Nephron progenitor cell (in vitro differentiated cells): ENCODE measurements around the gene CLUH.

Source experiments
- DNase-seq: peaks from one replicate; pipeline ENCODE4 v3.0.0; 2021
- H3K27ac Mint-ChIP-seq: 2 replicates; pipeline ENCODE4 v1.8.0; 2021; ENCODE audit warnings: mild to moderate bottlenecking, moderate library complexity, mixed read lengths
- H3K27me3 Mint-ChIP-seq: 2 replicates; pipeline ENCODE4 v1.8.0; 2021; ENCODE audit warnings: mild to moderate bottlenecking, low read depth, mixed read lengths; ENCODE audit not compliant: poor library complexity
- H3K36me3 Mint-ChIP-seq: 2 replicates; pipeline ENCODE4 v1.8.0; 2021; ENCODE audit warnings: low read depth, mixed read lengths
- H3K4me1 Mint-ChIP-seq: 2 replicates; pipeline ENCODE4 v1.8.0; 2021; ENCODE audit warnings: mixed read lengths
- H3K4me3 Mint-ChIP-seq: 2 replicates; pipeline ENCODE4 v1.8.0; 2021; ENCODE audit warnings: mild to moderate bottlenecking, moderate library complexity, mixed read lengths
- H3K9me3 Mint-ChIP-seq: 2 replicates; pipeline ENCODE4 v1.8.0; 2021; ENCODE audit warnings: mild to moderate bottlenecking, moderate library complexity, mixed read lengths
- TF ChIP-seq, protein P1 (sequence below): fragments of 200-600 bp; sonication (generic); IDR thresholded peaks from 2 replicates; pipeline ENCODE4 v1.5.0; 2021; ENCODE audit warnings: antibody characterized with exemption

The CLUH gene

DNA sequence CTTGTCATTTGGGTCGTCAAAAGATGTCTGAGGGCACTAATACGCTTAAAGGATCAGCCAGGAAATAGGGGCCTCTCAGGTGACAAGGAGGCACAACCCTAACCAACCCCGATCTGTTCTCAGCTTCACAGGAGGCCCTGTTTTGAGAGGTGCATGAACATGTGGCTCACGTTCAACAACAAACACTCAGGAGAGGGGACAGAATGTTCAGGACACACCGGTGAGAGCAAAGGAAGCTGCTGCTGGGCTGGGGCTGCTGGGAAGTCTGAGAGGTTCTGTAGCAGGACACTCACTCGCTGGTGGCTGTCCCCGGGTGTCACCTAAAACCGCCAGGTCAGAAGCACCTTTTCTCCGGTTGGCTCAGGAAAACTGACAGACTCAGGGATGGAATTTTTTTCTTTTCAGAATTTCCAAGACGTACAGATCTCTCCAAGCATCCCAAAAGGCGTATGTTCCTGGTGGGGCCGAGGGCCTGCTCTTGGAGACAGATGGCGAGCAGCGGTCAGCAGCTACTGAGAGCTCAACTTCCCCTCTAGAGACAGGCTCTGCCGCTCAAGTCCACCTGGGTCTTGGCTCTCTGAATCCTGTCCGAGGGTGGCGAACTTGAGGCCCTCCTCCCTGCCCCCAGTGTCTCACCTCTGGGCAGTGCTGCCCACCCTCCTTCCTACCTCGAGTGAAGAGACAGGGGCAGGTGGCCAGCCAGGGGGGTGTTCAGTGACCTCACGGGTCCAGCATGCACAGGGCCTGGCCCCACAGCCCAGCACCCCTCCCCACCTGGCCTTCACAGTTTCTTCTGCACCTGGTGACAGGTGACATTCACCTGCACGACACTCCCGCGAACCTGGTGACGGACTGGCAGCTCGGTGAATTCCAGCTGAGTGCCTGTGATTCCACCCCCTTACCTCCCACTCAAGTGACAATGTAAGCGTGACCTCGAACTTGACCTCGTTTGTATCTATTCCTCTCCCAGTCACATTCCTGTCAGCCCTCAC is 22.9 kb downstream of the CLUH start:
- Mint-ChIP-seq H3K27ac (peak overlapping the region; percentile 83), H3K9me3 (no peaks in the 10 kb centered on the region), H3K4me1 (peaks cover 27% of the 10 kb centered on the region), H3K36me3 (peaks cover 8% of the 10 kb centered on the region), H3K4me3 (no peak overlapping the region), H3K27me3 (no peaks in the 10 kb centered on the region)
- no peak for DNase-seq
- TF ChIP-seq, protein P1, sequence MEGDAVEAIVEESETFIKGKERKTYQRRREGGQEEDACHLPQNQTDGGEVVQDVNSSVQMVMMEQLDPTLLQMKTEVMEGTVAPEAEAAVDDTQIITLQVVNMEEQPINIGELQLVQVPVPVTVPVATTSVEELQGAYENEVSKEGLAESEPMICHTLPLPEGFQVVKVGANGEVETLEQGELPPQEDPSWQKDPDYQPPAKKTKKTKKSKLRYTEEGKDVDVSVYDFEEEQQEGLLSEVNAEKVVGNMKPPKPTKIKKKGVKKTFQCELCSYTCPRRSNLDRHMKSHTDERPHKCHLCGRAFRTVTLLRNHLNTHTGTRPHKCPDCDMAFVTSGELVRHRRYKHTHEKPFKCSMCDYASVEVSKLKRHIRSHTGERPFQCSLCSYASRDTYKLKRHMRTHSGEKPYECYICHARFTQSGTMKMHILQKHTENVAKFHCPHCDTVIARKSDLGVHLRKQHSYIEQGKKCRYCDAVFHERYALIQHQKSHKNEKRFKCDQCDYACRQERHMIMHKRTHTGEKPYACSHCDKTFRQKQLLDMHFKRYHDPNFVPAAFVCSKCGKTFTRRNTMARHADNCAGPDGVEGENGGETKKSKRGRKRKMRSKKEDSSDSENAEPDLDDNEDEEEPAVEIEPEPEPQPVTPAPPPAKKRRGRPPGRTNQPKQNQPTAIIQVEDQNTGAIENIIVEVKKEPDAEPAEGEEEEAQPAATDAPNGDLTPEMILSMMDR = no peak

DNA sequence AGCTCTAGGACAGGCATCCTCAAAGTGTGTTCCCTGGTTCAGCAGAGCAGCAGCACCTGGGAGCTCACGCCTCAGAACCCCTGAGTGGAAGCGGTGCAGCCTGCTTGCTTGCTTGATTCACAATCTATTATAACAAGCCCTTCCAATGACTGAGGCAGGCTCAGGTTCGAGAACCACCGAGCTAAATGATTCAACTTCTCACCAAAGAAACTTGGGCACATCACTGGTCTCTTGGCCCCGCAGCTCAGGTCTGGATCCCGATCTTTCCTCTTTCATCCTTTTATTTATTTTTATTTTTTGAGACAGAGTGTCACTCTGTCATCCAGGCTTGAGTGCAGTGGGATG is 24.5 kb downstream of the CLUH start:
- Mint-ChIP-seq H3K27me3 (no peaks in the 10 kb centered on the region), H3K4me3 (no peak overlapping the region), H3K9me3 (no peaks in the 10 kb centered on the region), H3K27ac (peak overlapping the region; percentile 82), H3K4me1 (peaks cover 41% of the 10 kb centered on the region), H3K36me3 (peaks cover 19% of the 10 kb centered on the region)
- TF ChIP-seq, protein P1 = no peak
- DNase-seq = no peak

DNA sequence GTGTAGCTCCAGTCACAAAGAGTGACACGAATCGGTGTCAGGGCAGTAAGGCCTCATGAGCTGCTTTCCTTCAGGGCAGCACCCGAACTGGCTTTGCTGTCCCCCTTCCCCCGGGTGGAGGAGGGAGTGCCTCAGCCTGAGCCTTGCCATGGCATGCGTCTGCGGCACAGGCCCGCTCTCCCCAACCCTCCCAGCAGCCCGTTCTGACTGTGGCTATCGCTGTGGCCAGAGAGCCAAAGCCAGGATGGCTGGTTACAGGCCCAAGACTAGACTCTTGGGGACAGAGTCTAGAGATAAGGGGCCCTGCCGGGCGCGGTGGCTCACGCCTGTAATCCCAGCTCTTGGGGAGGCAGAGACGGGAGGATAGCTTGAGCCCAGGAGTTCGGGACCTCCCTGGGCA is 25.9 kb downstream of the CLUH start:
- Mint-ChIP-seq H3K9me3 (no peaks in the 10 kb centered on the region), H3K36me3 (peaks cover 31% of the 10 kb centered on the region), H3K27me3 (no peaks in the 10 kb centered on the region), H3K27ac (no peak overlapping the region), H3K4me1 (peaks cover 50% of the 10 kb centered on the region), H3K4me3 (no peak overlapping the region)
- TF ChIP-seq, protein P1 = no peak
- DNase-seq = no peak

DNA sequence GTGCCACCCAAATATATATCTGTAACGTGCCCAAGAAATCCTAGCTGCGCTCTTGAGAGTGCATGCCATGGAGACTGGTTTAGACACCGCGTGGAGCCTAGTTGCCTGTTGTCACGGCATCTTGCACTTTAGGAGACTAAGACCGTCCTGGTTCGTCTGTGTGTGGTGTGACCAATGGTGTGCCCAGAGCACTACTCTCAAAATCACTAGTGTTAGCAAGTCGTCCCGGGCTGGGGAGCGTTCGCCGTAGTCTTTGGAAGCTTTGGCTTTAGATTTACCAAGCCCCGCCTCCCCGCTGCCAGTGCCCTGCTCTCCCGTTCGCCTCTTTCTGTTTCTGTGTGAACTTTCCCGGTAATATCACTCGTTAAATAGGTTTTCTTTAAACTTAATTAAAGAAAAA is 27.0 kb downstream of the CLUH start:
- DNase-seq = no peak
- TF ChIP-seq, protein P1 = no peak
- Mint-ChIP-seq H3K27me3 (no peaks in the 10 kb centered on the region), H3K9me3 (no peaks in the 10 kb centered on the region), H3K4me1 (peaks cover 50% of the 10 kb centered on the region), H3K27ac (peak overlapping the region; percentile 95), H3K4me3 (no peak overlapping the region), H3K36me3 (peaks cover 43% of the 10 kb centered on the region)

DNA sequence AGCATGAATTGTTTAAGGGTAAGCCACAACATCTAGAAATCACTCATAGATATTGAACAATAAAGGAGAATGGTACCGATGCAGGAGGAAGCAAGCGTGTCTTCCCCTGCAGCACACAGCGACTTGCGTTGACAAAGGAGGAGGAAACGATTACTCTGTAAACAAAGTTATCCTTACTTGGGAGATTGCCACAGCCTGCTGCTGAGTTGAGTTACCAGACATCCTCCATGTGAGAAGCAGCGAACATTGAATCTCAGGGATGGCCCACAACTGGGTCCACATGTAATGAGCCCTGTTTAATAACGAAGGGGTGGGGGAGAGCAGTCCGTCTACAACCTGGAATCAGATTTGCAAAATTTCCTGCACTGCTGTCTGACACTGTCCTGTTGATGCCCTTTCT is 27.7 kb downstream of the CLUH start:
- Mint-ChIP-seq H3K27ac (peak overlapping the region; percentile 95), H3K4me1 (peaks cover 45% of the 10 kb centered on the region), H3K27me3 (no peaks in the 10 kb centered on the region), H3K9me3 (no peaks in the 10 kb centered on the region), H3K4me3 (no peak overlapping the region), H3K36me3 (peaks cover 49% of the 10 kb centered on the region)
- no peak for DNase-seq
- TF ChIP-seq, protein P1 = no peak
